Colonic mucosa (tissue), 4 donors: ENCODE data around the gene HIP1. TPM values are rescaled to one million over a fixed set of nuclear protein-coding genes. Genes with fewer than 3 reads are reported as not detected.

Source experiments
- DNase-seq: peaks from one replicate; pipeline ENCODE4 v3.0.0-alpha.2; 2020
- H3K27ac ChIP-seq: fragments of 200-600 bp; one replicate; pipeline ENCODE4 v1.8.0; 2021
- H3K27me3 ChIP-seq: fragments of 200-600 bp; one replicate; pipeline ENCODE4 v1.8.0; 2021
- H3K36me3 ChIP-seq: fragments of 200-600 bp; one replicate; pipeline ENCODE4 v1.8.0; 2021
- H3K4me1 ChIP-seq: fragments of 200-600 bp; one replicate; pipeline ENCODE4 v1.8.0; 2021; ENCODE audit warnings: mild to moderate bottlenecking
- H3K4me3 ChIP-seq: fragments of 200-600 bp; one replicate; pipeline ENCODE4 v1.8.0; 2021
- H3K9ac ChIP-seq, 2 donors: one replicate each; pipeline ENCODE4 v1.7.0; 2013; ENCODE audit warnings: control low read depth in 2 of 2, low read depth in 2 of 2, low read length in 2 of 2
- H3K9me3 ChIP-seq: fragments of 200-600 bp; one replicate; pipeline ENCODE4 v1.8.0; 2021
- CTCF ChIP-seq: fragments of 200-600 bp; IDR thresholded peaks from one replicate; pipeline ENCODE4 v1.8.0; 2022; ENCODE audit warnings: antibody characterized with exemption, mild to moderate bottlenecking
- intact Hi-C: fragments of 100-400 bp; cut with DNase I; formaldehyde crosslinking; loops from one replicate; pipeline ENCODE4 v1.14.1; 2022
- total RNA-seq, 2 donors: library from RNA; stranded (reverse); fragmentation: NEBNext Ultra II Directional in 1 of 2; extraction: Animal tissue kit (Norgen Biotek cat#: 25700) in 1 of 2; gene quantifications; one replicate each; pipeline ENCODE4 v1.2.1, GENCODE V29; 2021
- donor health status: healthy.
- donor health status: DM: no; HTN: no; CAD: no.
- donor health status: DM: no; HTN: no; CAD: no.

HIP1 gene
- total RNA-seq, 2 donors from 2014 or later: 4.8 to 5.5 TPM

GRCh38 chr7:75660566-75661215 lies 78.0 kb downstream of the HIP1 start:
- H3K27ac ChIP-seq: no peak overlapping the region
- no peak overlapping the region for H3K4me3 ChIP-seq
- intact Hi-C loops: no loop called here
- no peaks in the 10 kb centered on the region for H3K36me3 ChIP-seq
- no peak for TF ChIP-seq CTCF
- DNase-seq: no peak
- no peaks in the 10 kb centered on the region for H3K4me1 ChIP-seq
- no peak overlapping the region for H3K9ac ChIP-seq
- H3K9me3 ChIP-seq: no peaks in the 10 kb centered on the region
- no peaks in the 10 kb centered on the region for H3K27me3 ChIP-seq

GRCh38 chr7:75658802-75659201 lies 79.9 kb downstream of the HIP1 start:
- intact Hi-C loops: no loop called here
- no peak for TF ChIP-seq CTCF
- H3K9ac ChIP-seq: no peak overlapping the region
- H3K4me1 ChIP-seq: no peaks in the 10 kb centered on the region
- H3K27ac ChIP-seq: no peak overlapping the region
- DNase-seq: no peak
- H3K27me3 ChIP-seq: no peaks in the 10 kb centered on the region
- no peaks in the 10 kb centered on the region for H3K36me3 ChIP-seq
- no peak overlapping the region for H3K4me3 ChIP-seq
- no peaks in the 10 kb centered on the region for H3K9me3 ChIP-seq

GRCh38 chr7:75658369-75658768 lies 80.4 kb downstream of the HIP1 start:
- no peak for TF ChIP-seq CTCF
- DNase-seq: no peak
- Histone ChIP-seq H3K36me3 (no peaks in the 10 kb centered on the region), H3K9me3 (no peaks in the 10 kb centered on the region), H3K9ac (no peak overlapping the region), H3K4me3 (no peak overlapping the region), H3K27me3 (no peaks in the 10 kb centered on the region), H3K27ac (no peak overlapping the region), H3K4me1 (no peaks in the 10 kb centered on the region)
- intact Hi-C loops: no loop called here

- Histone ChIP-seq H3K36me3 (no peaks in the 10 kb centered on the region), H3K4me3 (no peak overlapping the region), H3K9ac (no peak overlapping the region), H3K27me3 (no peaks in the 10 kb centered on the region), H3K9me3 (no peaks in the 10 kb centered on the region), H3K4me1 (no peaks in the 10 kb centered on the region), H3K27ac (no peak overlapping the region)
- intact Hi-C loops: no loop called here
- no peak for TF ChIP-seq CTCF
- no peak for DNase-seq
Measured at GRCh38 chr7:75657866-75658265, 80.9 kb downstream of the HIP1 start.

- no peak for TF ChIP-seq CTCF
- DNase-seq: no peak
- no peaks in the 10 kb centered on the region for H3K36me3 ChIP-seq
- intact Hi-C loops: no loop called here
- no peaks in the 10 kb centered on the region for H3K9me3 ChIP-seq
- H3K4me3 ChIP-seq: no peak overlapping the region
- no peaks in the 10 kb centered on the region for H3K4me1 ChIP-seq
- H3K9ac ChIP-seq: no peak overlapping the region
- H3K27me3 ChIP-seq: no peaks in the 10 kb centered on the region
- H3K27ac ChIP-seq: no peak overlapping the region
Measured at GRCh38 chr7:75656740-75657139, 82.0 kb downstream of the HIP1 start.
